Activated T-helper 1 cell treated with anti-CD3 and anti-CD28 coated beads, Interleukin-12 subunit alpha, Interleukin-12 subunit beta, Interleukin-2, Interleukin-4 antibody, amounts not matched to agents 30 ng/mL and 10 ng/mL and 1 ng/mL, durations not matched to agents 14 hours and 24 hours and 36 hours (primary cell): ENCODE results near the gene ANKRD13A. TPM values are rescaled to one million over a fixed set of nuclear protein-coding genes. Genes with fewer than 3 reads are reported as not detected.
A peak's percentile ranks its signal among the peaks of the same experiment; 100 is the strongest.
"Not testable (repeated sequence)": the region's sequence is repeated elsewhere in the genome, so short reads cannot be mapped to it uniquely, and the experiment has no call there.

Experiments
- DNase-seq: peaks from one replicate; pipeline ENCODE4 v3.0.0; 2021; ENCODE audit warnings: low spot score
- H3K27ac Mint-ChIP-seq: one replicate; pipeline ENCODE4 v1.8.0; 2021; ENCODE audit warnings: mild to moderate bottlenecking, mixed read lengths
- H3K27me3 Mint-ChIP-seq: one replicate; pipeline ENCODE4 v1.8.0; 2022; ENCODE audit warnings: mild to moderate bottlenecking, moderate library complexity, mixed read lengths; ENCODE audit not compliant: insufficient read depth
- H3K36me3 Mint-ChIP-seq: one replicate; pipeline ENCODE4 v1.8.0; 2021; ENCODE audit warnings: low read depth, mixed read lengths
- H3K4me1 Mint-ChIP-seq: one replicate; pipeline ENCODE4 v1.8.0; 2021; ENCODE audit warnings: low read depth, mixed read lengths
- H3K4me3 Mint-ChIP-seq: one replicate; pipeline ENCODE4 v1.8.0; 2021; ENCODE audit warnings: mild to moderate bottlenecking, moderate library complexity, mixed read lengths
- H3K9me3 Mint-ChIP-seq: one replicate; pipeline ENCODE4 v1.8.0; 2021; ENCODE audit warnings: mixed read lengths
- intact Hi-C: fragments of 100-400 bp; cut with micrococcal nuclease; formaldehyde crosslinking; loops from one replicate; pipeline ENCODE4 v1.15.1; 2024
- total RNA-seq: library from RNA; stranded (reverse); gene quantifications from 2 replicates; pipeline ENCODE4 v1.2.3, GENCODE V29; 2022

Gene ANKRD13A
- total RNA-seq, 1 donor from 2014 or later, result 62.4 TPM

GRCh38 chr12:110067531-110067930, 68.3 kb downstream of the ANKRD13A start:
- intact Hi-C loops, result no loop called here
- DNase-seq, result no peak
- Mint-ChIP-seq H3K27ac (no peak overlapping the region), H3K27me3 (peaks cover 2% of the 10 kb centered on the region), H3K4me3 (no peak overlapping the region), H3K4me1 (peaks cover 40% of the 10 kb centered on the region), H3K36me3 (peaks cover 18% of the 10 kb centered on the region), H3K9me3 (peaks cover 9% of the 10 kb centered on the region)

DNA sequence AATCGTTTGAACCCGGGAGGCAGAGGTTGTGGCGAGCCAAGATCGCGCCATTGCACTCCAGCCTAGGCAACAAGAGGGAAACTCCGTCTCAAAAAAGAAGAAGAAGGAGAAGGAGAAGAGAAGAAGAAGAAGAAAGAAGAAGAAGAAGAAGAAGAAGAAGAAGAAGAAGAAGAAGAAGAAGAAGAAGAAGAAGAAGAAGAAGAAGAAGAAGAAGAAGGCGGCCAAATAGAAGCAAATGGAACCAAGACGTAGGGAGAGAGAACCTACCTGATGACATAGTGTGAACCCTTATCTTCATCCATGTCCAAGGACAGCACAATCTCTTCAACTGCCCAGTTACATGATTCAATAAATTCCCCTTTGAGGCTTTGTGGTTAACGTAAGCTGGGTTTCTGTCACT, 68.9 kb downstream of the ANKRD13A start:
- peaks cover 20% of the 10 kb centered on the region for H3K36me3 Mint-ChIP-seq
- H3K4me1 Mint-ChIP-seq, result peaks cover 46% of the 10 kb centered on the region
- H3K9me3 Mint-ChIP-seq, intact Hi-C loops, H3K4me3 Mint-ChIP-seq, H3K27me3 Mint-ChIP-seq, DNase-seq, H3K27ac Mint-ChIP-seq: not testable (repeated sequence)

GRCh38 chr12:110068654-110069053, 69.4 kb downstream of the ANKRD13A start:
- no peak overlapping the region for H3K27ac Mint-ChIP-seq
- H3K27me3 Mint-ChIP-seq, result peaks cover 2% of the 10 kb centered on the region
- peaks cover 51% of the 10 kb centered on the region for H3K4me1 Mint-ChIP-seq
- no peak overlapping the region for H3K4me3 Mint-ChIP-seq
- peaks cover 9% of the 10 kb centered on the region for H3K9me3 Mint-ChIP-seq
- peaks cover 22% of the 10 kb centered on the region for H3K36me3 Mint-ChIP-seq
- intact Hi-C loops, result no loop called here
- no peak for DNase-seq

GRCh38 chr12:110071504-110071903, 72.3 kb downstream of the ANKRD13A start:
- peaks cover 55% of the 10 kb centered on the region for H3K4me1 Mint-ChIP-seq
- DNase-seq, result no peak
- intact Hi-C loops, result no loop called here
- H3K27me3 Mint-ChIP-seq, result no peaks in the 10 kb centered on the region
- peak overlapping the region; percentile 84 for H3K4me3 Mint-ChIP-seq
- H3K36me3 Mint-ChIP-seq, result peaks cover 17% of the 10 kb centered on the region
- H3K9me3 Mint-ChIP-seq, result peaks cover 9% of the 10 kb centered on the region
- peak overlapping the region; percentile 64 for H3K27ac Mint-ChIP-seq

DNA sequence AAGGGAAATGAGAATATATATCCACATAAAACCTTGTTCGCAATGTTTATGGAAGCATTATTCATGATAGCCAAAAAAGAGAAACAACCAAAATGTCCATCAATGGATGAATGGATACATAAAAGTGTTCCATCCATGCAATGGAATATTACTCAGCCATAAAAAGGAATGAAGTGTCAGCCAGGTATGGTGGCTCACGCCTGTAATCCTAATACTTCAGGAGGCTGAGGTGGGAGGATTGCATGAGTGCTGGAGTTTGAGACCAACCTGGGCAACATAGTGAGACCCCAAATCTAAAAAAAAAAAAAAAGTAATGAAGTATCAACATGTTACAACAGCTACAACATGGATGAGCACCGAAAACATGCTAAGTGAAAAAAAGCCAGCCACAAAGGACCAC, 72.7 kb downstream of the ANKRD13A start:
- peak overlapping the region; percentile 84 for H3K4me3 Mint-ChIP-seq
- peaks cover 9% of the 10 kb centered on the region for H3K9me3 Mint-ChIP-seq
- peaks cover 55% of the 10 kb centered on the region for H3K4me1 Mint-ChIP-seq
- H3K36me3 Mint-ChIP-seq, result peaks cover 18% of the 10 kb centered on the region
- DNase-seq, result no peak
- intact Hi-C loops, result no loop called here
- H3K27ac Mint-ChIP-seq, result peak overlapping the region; percentile 64
- no peaks in the 10 kb centered on the region for H3K27me3 Mint-ChIP-seq

- Mint-ChIP-seq H3K4me3 (peak overlapping the region; percentile 84), H3K36me3 (peaks cover 19% of the 10 kb centered on the region), H3K4me1 (peaks cover 56% of the 10 kb centered on the region)
- H3K27ac Mint-ChIP-seq, H3K9me3 Mint-ChIP-seq, intact Hi-C loops, DNase-seq, H3K27me3 Mint-ChIP-seq: not testable (repeated sequence)
Measured at GRCh38 chr12:110072636-110073035, 73.4 kb downstream of the ANKRD13A start.

DNA sequence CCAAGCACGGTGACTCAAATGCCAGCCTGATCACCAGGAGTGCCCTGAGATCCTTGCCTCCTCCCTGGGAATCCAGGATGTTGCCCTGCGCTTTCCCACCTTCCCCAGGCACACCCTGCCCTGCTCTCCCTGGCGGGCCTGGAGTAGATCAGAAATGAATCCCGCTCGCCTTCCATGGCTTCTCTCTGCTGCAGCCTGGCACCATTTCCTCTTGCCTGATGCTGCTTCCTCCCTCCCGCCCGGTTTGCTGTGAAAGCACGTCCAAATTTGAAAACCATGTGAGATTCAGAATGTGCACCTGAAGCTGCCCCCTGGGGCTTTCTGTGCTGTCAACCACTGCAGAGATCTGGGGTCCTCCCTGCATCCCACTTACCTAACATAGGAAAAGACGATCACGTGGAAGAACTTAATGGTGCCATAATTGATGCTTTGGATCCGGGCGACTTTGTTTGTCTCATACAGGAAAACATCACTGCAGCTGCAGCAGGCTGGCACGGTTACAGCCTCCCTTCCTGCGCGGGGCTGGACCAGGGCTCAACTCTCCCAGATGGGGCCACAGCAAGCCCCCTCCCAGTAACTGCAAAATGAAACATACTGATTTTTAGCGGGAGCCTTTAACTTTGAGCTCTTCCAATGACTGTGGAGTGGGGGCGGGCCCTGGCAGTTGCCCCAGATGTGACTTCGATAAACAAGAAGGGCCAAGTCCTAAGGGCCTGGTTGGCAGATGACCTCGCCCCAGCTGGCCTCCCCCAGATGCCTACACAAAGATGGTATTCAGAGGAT, 74.0 kb downstream of the ANKRD13A start:
- H3K27ac Mint-ChIP-seq, result peak overlapping the region; percentile 84
- H3K4me3 Mint-ChIP-seq, result peak overlapping the region; percentile 84
- peaks cover 9% of the 10 kb centered on the region for H3K9me3 Mint-ChIP-seq
- H3K4me1 Mint-ChIP-seq, result peaks cover 56% of the 10 kb centered on the region
- peaks cover 18% of the 10 kb centered on the region for H3K36me3 Mint-ChIP-seq
- peak; percentile 8 for DNase-seq
- intact Hi-C loops, result no loop called here
- H3K27me3 Mint-ChIP-seq, result no peaks in the 10 kb centered on the region

- Mint-ChIP-seq H3K4me1 (peaks cover 57% of the 10 kb centered on the region), H3K27me3 (no peaks in the 10 kb centered on the region), H3K27ac (no peak overlapping the region), H3K36me3 (peaks cover 16% of the 10 kb centered on the region), H3K4me3 (no peak overlapping the region), H3K9me3 (peaks cover 9% of the 10 kb centered on the region)
- intact Hi-C loops, result no loop called here
- no peak for DNase-seq
Measured at GRCh38 chr12:110074089-110074488, 74.9 kb downstream of the ANKRD13A start.

GRCh38 chr12:110075880-110076279, 76.7 kb downstream of the ANKRD13A start:
- peaks cover 68% of the 10 kb centered on the region for H3K4me1 Mint-ChIP-seq
- H3K27me3 Mint-ChIP-seq, result no peaks in the 10 kb centered on the region
- peaks cover 17% of the 10 kb centered on the region for H3K36me3 Mint-ChIP-seq
- no peak for DNase-seq
- no peak overlapping the region for H3K4me3 Mint-ChIP-seq
- H3K27ac Mint-ChIP-seq, result no peak overlapping the region
- intact Hi-C loops, result no loop called here
- peaks cover 18% of the 10 kb centered on the region for H3K9me3 Mint-ChIP-seq

GRCh38 chr12:110077800-110078199, 78.6 kb downstream of the ANKRD13A start:
- no peak overlapping the region for H3K27ac Mint-ChIP-seq
- intact Hi-C loops, result no loop called here

GRCh38 chr12:110079477-110080400, 80.5 kb downstream of the ANKRD13A start:
- intact Hi-C loops, result loop anchor here (1.0 kb wide), 7 partner anchors 19 to 499 kb away; partner anchors contain the start of genes ATP2A2, C12orf76 and IFT81

More at GRCh38 chr12:110077800-110078199, 78.6 kb downstream of the ANKRD13A start:
- Mint-ChIP-seq H3K36me3 (peaks cover 8% of the 10 kb centered on the region), H3K9me3 (peaks cover 9% of the 10 kb centered on the region), H3K4me3 (no peak overlapping the region), H3K4me1 (peaks cover 61% of the 10 kb centered on the region), H3K27me3 (no peaks in the 10 kb centered on the region)
- no peak for DNase-seq

GRCh38 chr12:110080410-110080809, 81.2 kb downstream of the ANKRD13A start:
- intact Hi-C loops, result no loop called here
- Mint-ChIP-seq H3K4me1 (peaks cover 43% of the 10 kb centered on the region), H3K27ac (peak overlapping the region; percentile 37), H3K9me3 (peaks cover 9% of the 10 kb centered on the region), H3K27me3 (peaks cover 3% of the 10 kb centered on the region), H3K36me3 (peaks cover 5% of the 10 kb centered on the region), H3K4me3 (no peak overlapping the region)
- no peak for DNase-seq

More at GRCh38 chr12:110079477-110080400, 80.5 kb downstream of the ANKRD13A start:
- H3K27me3 Mint-ChIP-seq, result no peaks in the 10 kb centered on the region
- H3K27ac Mint-ChIP-seq, result peak overlapping the region; percentile 98
- H3K4me3 Mint-ChIP-seq, result peak overlapping the region; percentile 66
- H3K36me3 Mint-ChIP-seq, result peaks cover 5% of the 10 kb centered on the region
- peaks cover 43% of the 10 kb centered on the region for H3K4me1 Mint-ChIP-seq
- peak; percentile 76 for DNase-seq
- peaks cover 9% of the 10 kb centered on the region for H3K9me3 Mint-ChIP-seq
